Keratinocyte (primary cell): Measurements from ENCODE around the gene PRR22. TPM values are rescaled to one million over a fixed set of nuclear protein-coding genes. Genes with fewer than 3 reads are reported as not detected.

Source experiments
- DNase-seq: peaks from one replicate; pipeline ENCODE4 v3.0.0-alpha.2; 2011; ENCODE audit warnings: low read depth, missing footprints, low spot score
- FAIRE-seq: peaks from 2 replicates; lab custom pipeline; 2011; peaks lifted over from hg19 to GRCh38; lab: Jason Lieb, UNC
- H2AFZ ChIP-seq: 2 replicates; pipeline ENCODE4 v1.6.0; 2012; ENCODE audit warnings: low read length, control low read depth, inconsistent platforms; ENCODE audit not compliant: control insufficient read depth
- H3K27ac ChIP-seq: 2 replicates; pipeline ENCODE4 v1.5.1; 2011; ENCODE audit warnings: low read length; ENCODE audit not compliant: control insufficient read depth, insufficient read depth
- H3K27me3 ChIP-seq: 3 replicates; pipeline ENCODE4 v1.6.0; 2011; ENCODE audit warnings: low read length; ENCODE audit not compliant: control insufficient read depth, insufficient read depth; ENCODE audit errors: extremely low read depth
- H3K36me3 ChIP-seq, 2 experiments: 2 replicates in 1 of 2; 3 replicates in 1 of 2; pipeline ENCODE4 v1.5.1; 2011; ENCODE audit warnings: low read length in 2 of 2, mild to moderate bottlenecking in 1 of 2; ENCODE audit not compliant: control insufficient read depth in 2 of 2, insufficient read depth in 2 of 2; ENCODE audit errors: extremely low read depth in 1 of 2
- H3K4me1 ChIP-seq: 3 replicates; pipeline ENCODE4 v1.5.1; 2011; ENCODE audit warnings: low read length; ENCODE audit not compliant: control insufficient read depth, insufficient read depth; ENCODE audit errors: extremely low read depth
- H3K4me2 ChIP-seq: 3 replicates; pipeline ENCODE4 v1.6.0; 2011; ENCODE audit warnings: low read depth, low read length; ENCODE audit not compliant: control insufficient read depth, insufficient read depth; ENCODE audit errors: extremely low read depth
- H3K4me3 ChIP-seq, 3 experiments: fragments of 200-600 bp in 1 of 3; sonication (generic) in 1 of 3; 2 replicates in 2 of 3; 3 replicates in 1 of 3; pipeline ENCODE4 v1.5.1; 2011 to 2016; ENCODE audit warnings: low read length in 3 of 3, mild to moderate bottlenecking in 3 of 3, control low read depth in 2 of 3, inconsistent platforms in 1 of 3, low read depth in 1 of 3, mixed read lengths in 1 of 3, mixed run types in 1 of 3, moderate library complexity in 1 of 3; ENCODE audit not compliant: control insufficient read depth in 2 of 3, insufficient read depth in 2 of 3; ENCODE audit errors: extremely low read depth in 1 of 3
- H3K79me2 ChIP-seq: 2 replicates; pipeline ENCODE4 v1.6.0; 2012; ENCODE audit warnings: low read length; ENCODE audit not compliant: control insufficient read depth, insufficient read depth
- H3K9ac ChIP-seq: 3 replicates; pipeline ENCODE4 v1.6.0; 2011; ENCODE audit warnings: low read length; ENCODE audit not compliant: control insufficient read depth, insufficient read depth; ENCODE audit errors: extremely low read depth
- H3K9me1 ChIP-seq: 3 replicates; pipeline ENCODE4 v1.6.0; 2011; ENCODE audit warnings: low read length; ENCODE audit not compliant: control insufficient read depth, insufficient read depth; ENCODE audit errors: extremely low read depth
- H3K9me3 ChIP-seq: 2 replicates; pipeline ENCODE4 v1.5.1; 2012; ENCODE audit warnings: low read depth, low read length; ENCODE audit not compliant: control insufficient read depth
- H4K20me1 ChIP-seq: 3 replicates; pipeline ENCODE4 v1.6.0; 2011; ENCODE audit warnings: low read length; ENCODE audit not compliant: control insufficient read depth, insufficient read depth; ENCODE audit errors: extremely low read depth
- EZH2 ChIP-seq: IDR thresholded peaks from one replicate; pipeline ENCODE4 v1.6.1; 2012; ENCODE audit warnings: inconsistent platforms, mild to moderate bottlenecking, low read length, moderate library complexity
- dilution Hi-C: fragments of 300-500 bp; cut with MboI; formaldehyde crosslinking; loops from one replicate; pipeline ENCODE4 v1.7.0; 2020; ENCODE audit warnings: low sequenced_read_pairs; ENCODE audit not compliant: extremely low pct_ligation_motif_present
- polyA plus RNA-seq, 5 experiments: library from polyadenylated mRNA; depleted of rRNA in 3 of 5; stranded (reverse) in 3 of 5; stranded (forward) in 1 of 5; unstranded in 1 of 5; fragments of >200 nt; gene quantifications; 1 replicate in 1 of 5; 2 replicates in 3 of 5; 3 replicates in 1 of 5; pipeline versions ENCODE4 v1.2.1 to v1.2.3, GENCODE V29; 2011 to 2012; ENCODE audit warnings: missing spikeins in 2 of 5, low read depth in 1 of 5, low replicate concordance in 1 of 5
- TF ChIP-seq, protein P1 (sequence below), 3 experiments: IDR thresholded peaks in 1 of 3; conservative IDR thresholded peaks in 1 of 3; optimal IDR thresholded peaks in 1 of 3; 2 replicates in 2 of 3; 3 replicates in 1 of 3; pipeline versions ENCODE3 to v1.5.1; 2011; ENCODE audit warnings: low read length in 3 of 3, mild to moderate bottlenecking in 3 of 3, moderate library complexity in 2 of 3, control low read depth in 1 of 3, inconsistent platforms in 1 of 3; ENCODE audit not compliant: insufficient read depth in 2 of 3; ENCODE audit errors: extremely low read depth in 1 of 3

PRR22 gene
- polyA plus RNA-seq, 1 donor (not counting 4 experiments of a cell fraction or from before 2014, with no cell fraction given), result 0.55 TPM

DNA sequence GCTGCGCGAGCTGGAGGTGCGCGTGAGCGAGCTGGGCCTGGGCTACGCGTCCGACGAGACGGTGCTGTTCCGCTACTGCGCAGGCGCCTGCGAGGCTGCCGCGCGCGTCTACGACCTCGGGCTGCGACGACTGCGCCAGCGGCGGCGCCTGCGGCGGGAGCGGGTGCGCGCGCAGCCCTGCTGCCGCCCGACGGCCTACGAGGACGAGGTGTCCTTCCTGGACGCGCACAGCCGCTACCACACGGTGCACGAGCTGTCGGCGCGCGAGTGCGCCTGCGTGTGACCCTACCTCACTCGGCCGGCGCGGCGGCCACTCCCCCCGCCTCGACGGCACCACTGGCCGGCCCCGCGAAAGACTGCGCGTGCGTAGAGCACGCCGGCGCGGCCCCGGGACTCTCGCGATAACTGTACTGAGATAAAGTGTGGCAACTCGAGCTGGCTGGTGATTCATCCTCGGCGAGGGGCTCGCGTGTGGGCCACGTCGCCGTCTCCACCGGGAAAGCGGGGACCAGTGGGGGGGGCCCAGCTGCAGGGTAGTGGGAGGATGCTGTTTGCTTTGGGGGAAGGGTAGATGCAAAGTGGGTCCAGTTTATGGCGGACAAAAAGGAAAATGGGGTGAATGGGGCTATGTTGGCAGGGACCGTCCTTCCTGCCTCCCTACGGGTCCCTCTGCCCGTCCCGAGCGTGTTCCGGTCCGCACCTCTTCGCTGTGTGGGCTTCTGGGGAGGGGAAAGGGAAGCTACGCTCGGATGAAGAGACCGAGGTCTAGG, 43.5 kb upstream of the PRR22 start:
- TF ChIP-seq, protein P1, sequence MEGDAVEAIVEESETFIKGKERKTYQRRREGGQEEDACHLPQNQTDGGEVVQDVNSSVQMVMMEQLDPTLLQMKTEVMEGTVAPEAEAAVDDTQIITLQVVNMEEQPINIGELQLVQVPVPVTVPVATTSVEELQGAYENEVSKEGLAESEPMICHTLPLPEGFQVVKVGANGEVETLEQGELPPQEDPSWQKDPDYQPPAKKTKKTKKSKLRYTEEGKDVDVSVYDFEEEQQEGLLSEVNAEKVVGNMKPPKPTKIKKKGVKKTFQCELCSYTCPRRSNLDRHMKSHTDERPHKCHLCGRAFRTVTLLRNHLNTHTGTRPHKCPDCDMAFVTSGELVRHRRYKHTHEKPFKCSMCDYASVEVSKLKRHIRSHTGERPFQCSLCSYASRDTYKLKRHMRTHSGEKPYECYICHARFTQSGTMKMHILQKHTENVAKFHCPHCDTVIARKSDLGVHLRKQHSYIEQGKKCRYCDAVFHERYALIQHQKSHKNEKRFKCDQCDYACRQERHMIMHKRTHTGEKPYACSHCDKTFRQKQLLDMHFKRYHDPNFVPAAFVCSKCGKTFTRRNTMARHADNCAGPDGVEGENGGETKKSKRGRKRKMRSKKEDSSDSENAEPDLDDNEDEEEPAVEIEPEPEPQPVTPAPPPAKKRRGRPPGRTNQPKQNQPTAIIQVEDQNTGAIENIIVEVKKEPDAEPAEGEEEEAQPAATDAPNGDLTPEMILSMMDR (optimal IDR thresholded peaks at IDR 0.05 in 1 of 3, IDR thresholded peaks at IDR 0.05 in 1 of 3, conservative IDR thresholded peaks at IDR 0.05 in 1 of 3; ENCODE audit: extremely low read depth in 1 of 3, insufficient read depth in 2 of 3, low read length in 3 of 3), result no peak
- no peak for TF ChIP-seq EZH2
- Histone ChIP-seq H3K4me3 (peak overlapping the region; percentile 29 to 72 (median 58)), H3K9me1 (no peaks in the 10 kb centered on the region), H3K27me3 (peaks cover 15% of the 10 kb centered on the region), H4K20me1 (no peaks in the 10 kb centered on the region), H2AFZ (peak overlapping the region; percentile 85), H3K27ac (peak overlapping the region; percentile 53), H3K4me1 (no peaks in the 10 kb centered on the region), H3K9ac (peak overlapping the region; percentile 76), H3K36me3 (no peaks in the 10 kb centered on the region), H3K9me3 (no peaks in the 10 kb centered on the region), H3K4me2 (peak overlapping the region; percentile 89), H3K79me2 (no peaks in the 10 kb centered on the region)
- DNase-seq (peak; percentile 54), FAIRE-seq (peak; percentile 5)
- dilution Hi-C loops, result no loop called here

DNA sequence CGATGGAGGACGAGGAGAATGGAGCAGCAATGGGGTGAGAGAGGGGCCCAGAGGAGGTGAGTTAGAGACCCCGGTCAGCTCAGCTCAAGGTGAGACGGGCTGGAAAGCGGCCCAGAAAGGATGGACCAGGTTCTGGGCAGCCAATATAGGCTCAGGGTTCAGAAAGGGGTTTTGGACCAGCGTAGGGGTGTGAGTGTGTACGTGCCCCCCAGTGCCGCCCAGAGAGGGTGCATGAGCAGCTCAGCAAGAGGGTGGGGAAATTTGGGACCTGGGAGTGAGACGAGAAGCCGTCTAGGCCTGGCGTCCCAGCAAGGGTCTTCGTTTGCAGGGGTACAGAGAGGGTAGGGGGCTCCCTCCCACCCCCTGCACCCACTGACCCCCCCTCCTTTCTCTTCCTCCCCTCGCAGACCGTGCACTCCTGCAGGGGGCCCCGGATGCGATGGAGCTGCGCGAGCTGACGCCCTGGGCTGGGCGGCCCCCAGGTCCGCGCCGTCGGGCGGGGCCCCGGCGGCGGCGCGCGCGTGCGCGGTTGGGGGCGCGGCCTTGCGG, 42.9 kb upstream of the PRR22 start:
- H3K4me2 ChIP-seq, result peak overlapping the region; percentile 5
- FAIRE-seq (no peak), DNase-seq (no peak)
- no peaks in the 10 kb centered on the region for H3K79me2 ChIP-seq
- peaks cover 17% of the 10 kb centered on the region for H3K27me3 ChIP-seq
- H3K4me1 ChIP-seq, result no peaks in the 10 kb centered on the region
- peak overlapping the region in 2 of 3 experiments; percentile 58 to 72 for H3K4me3 ChIP-seq
- dilution Hi-C loops, result no loop called here
- H2AFZ ChIP-seq, result no peak overlapping the region
- H3K27ac ChIP-seq, result no peak overlapping the region
- no peaks in the 10 kb centered on the region for H3K9me1 ChIP-seq
- no peaks in the 10 kb centered on the region for H3K9me3 ChIP-seq
- TF ChIP-seq EZH2, result no peak
- TF ChIP-seq, protein P1 (optimal IDR thresholded peaks at IDR 0.05 in 1 of 3, IDR thresholded peaks at IDR 0.05 in 1 of 3, conservative IDR thresholded peaks at IDR 0.05 in 1 of 3; ENCODE audit: extremely low read depth in 1 of 3, insufficient read depth in 2 of 3, low read length in 3 of 3), result no peak
- H4K20me1 ChIP-seq, result no peaks in the 10 kb centered on the region
- peak overlapping the region; percentile 76 for H3K9ac ChIP-seq
- no peaks in the 10 kb centered on the region for H3K36me3 ChIP-seq
